Omental fat pad (tissue), 4 donors: ENCODE measurements around the gene TRIM51. TPM values are rescaled to one million over a fixed set of nuclear protein-coding genes. Genes with fewer than 3 reads are reported as not detected.

Source experiments
- ATAC-seq: fragments of 150-250 bp; one replicate; pipeline ENCODE4 v1.9.1; 2016; ENCODE audit warnings: mild to moderate bottlenecking, moderate library complexity; ENCODE audit not compliant: low FRiP score
- DNase-seq: peaks from one replicate; pipeline ENCODE4 v3.0.0-alpha.2; 2019; ENCODE audit warnings: low spot score
- small RNA-seq: library from RNA; depleted of rRNA; stranded (forward); fragments of <200 nt; gene quantifications from one replicate; pipeline ENCODE3, GENCODE V24; 2016
- total RNA-seq, 4 donors: library from RNA; depleted of rRNA; stranded (reverse); fragments of >200 nt; gene quantifications; one replicate each; pipeline ENCODE4 v1.1.0, GENCODE V29; 2016
- TF ChIP-seq, protein P1 (sequence below), 3 donors: fragments of 450-650 bp; IDR thresholded peaks; one replicate each; pipeline ENCODE4 v1.5.1; 2016 to 2017; ENCODE audit warnings: antibody characterized with exemption in 3 of 3, mild to moderate bottlenecking in 3 of 3, moderate library complexity in 2 of 3

The TRIM51 gene
- total RNA-seq, 4 donors from 2014 or later: not detected

DNA sequence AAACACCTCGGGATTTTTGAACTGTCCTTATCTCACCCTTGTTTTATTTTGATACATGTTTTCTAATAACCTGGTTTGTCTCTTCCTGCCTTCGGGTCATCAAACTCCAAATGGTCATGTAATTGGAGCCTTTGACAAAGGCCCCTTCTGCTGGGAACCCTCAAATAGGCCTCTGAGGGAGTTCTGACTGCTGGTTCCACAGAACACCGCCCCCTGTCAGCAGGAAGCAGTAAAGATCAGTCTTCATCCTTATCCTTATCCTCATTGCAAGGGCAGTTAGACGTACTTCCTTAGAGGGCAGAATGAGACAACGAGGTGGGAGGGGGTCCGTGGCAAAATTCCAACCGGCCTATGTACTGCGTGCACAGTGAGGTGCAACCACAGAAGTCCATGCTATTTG, 12.1 kb downstream of the TRIM51 start:
- DNase-seq (no peak), ATAC-seq (no peak)
- TF ChIP-seq, protein P1, sequence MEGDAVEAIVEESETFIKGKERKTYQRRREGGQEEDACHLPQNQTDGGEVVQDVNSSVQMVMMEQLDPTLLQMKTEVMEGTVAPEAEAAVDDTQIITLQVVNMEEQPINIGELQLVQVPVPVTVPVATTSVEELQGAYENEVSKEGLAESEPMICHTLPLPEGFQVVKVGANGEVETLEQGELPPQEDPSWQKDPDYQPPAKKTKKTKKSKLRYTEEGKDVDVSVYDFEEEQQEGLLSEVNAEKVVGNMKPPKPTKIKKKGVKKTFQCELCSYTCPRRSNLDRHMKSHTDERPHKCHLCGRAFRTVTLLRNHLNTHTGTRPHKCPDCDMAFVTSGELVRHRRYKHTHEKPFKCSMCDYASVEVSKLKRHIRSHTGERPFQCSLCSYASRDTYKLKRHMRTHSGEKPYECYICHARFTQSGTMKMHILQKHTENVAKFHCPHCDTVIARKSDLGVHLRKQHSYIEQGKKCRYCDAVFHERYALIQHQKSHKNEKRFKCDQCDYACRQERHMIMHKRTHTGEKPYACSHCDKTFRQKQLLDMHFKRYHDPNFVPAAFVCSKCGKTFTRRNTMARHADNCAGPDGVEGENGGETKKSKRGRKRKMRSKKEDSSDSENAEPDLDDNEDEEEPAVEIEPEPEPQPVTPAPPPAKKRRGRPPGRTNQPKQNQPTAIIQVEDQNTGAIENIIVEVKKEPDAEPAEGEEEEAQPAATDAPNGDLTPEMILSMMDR (IDR thresholded peaks at IDR 0.05): no peak

DNA sequence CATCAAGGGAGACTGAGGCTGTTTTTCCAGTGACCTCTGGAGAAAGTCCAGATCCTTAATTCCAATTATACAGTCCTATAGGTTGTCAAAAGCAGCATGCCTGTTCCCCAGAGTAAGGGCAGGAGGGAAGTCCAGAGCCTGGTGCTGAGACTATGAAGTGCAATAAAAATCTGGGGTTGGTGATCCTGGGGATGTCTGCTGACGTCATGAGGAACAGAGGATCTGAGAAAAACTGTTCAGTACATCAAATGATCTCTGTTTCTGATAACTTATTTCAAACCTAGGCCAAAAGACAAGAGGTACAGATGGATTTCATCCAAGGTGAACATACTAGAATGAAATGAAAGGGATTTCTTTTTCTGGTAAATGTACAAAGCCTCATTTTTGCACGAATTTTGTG, 19.2 kb downstream of the TRIM51 start:
- ATAC-seq (no peak), DNase-seq (no peak)
- TF ChIP-seq, protein P1 (IDR thresholded peaks at IDR 0.05): no peak

GRCh38 chr11:55914482-55914881, 31.4 kb downstream of the TRIM51 start, which contains the start of gene OR5W2:
Gene OR5W2 (minus strand): TSS chr11:55914582. CDS start chr11:55914582, 0 bp downstream.
- TF ChIP-seq, protein P1 (IDR thresholded peaks at IDR 0.05): no peak
- DNase-seq (no peak), ATAC-seq (no peak)

GRCh38 chr11:55920537-55920936, 37.4 kb downstream of the TRIM51 start:
- TF ChIP-seq, protein P1 (IDR thresholded peaks at IDR 0.05): no peak
- DNase-seq (no peak), ATAC-seq (no peak)

GRCh38 chr11:55936300-55936699, 53.2 kb downstream of the TRIM51 start, which contains the start of gene OR5I1:
Gene OR5I1 (minus strand): TSS chr11:55936400. CDS start chr11:55936400, 0 bp downstream.
- no peak for ATAC-seq
- DNase-seq: no peak
- TF ChIP-seq, protein P1 (IDR thresholded peaks at IDR 0.05): no peak

Small RNAs within 50 kb of the gene (small RNA-seq; reads per million reads assigned to genes)
- not detected for gene AC036111.3

Other genes starting within 250 kb of the TRIM51 start
- gene OR4P4, start 248.2 kb upstream of the TRIM51 start, total RNA-seq: not detected
- gene OR4S2, start 235.0 kb upstream of the TRIM51 start, total RNA-seq: not detected
- gene OR4C6, start 221.1 kb upstream of the TRIM51 start, total RNA-seq: not detected
- not detected for gene OR5D13, start 109.9 kb upstream of the TRIM51 start, total RNA-seq
- not detected for gene OR5D14, start 87.7 kb upstream of the TRIM51 start, total RNA-seq
- gene OR5L1, start 71.9 kb upstream of the TRIM51 start, total RNA-seq: not detected
- gene OR5D18, start 63.7 kb upstream of the TRIM51 start, total RNA-seq: not detected
- gene OR5L2, start 56.1 kb upstream of the TRIM51 start, total RNA-seq: not detected
- not detected for gene OR5D16, start 44.5 kb upstream of the TRIM51 start, total RNA-seq
- not detected for gene OR5W2, start 31.3 kb downstream of the TRIM51 start, total RNA-seq
- gene OR5I1, start 53.1 kb downstream of the TRIM51 start, total RNA-seq: not detected
- gene OR10AG1, start 86.6 kb downstream of the TRIM51 start, total RNA-seq: not detected
- not detected for gene OR5F1, start 111.3 kb downstream of the TRIM51 start, total RNA-seq
- not detected for gene OR5AS1, start 144.4 kb downstream of the TRIM51 start, total RNA-seq
- gene OR8I2, start 210.0 kb downstream of the TRIM51 start, total RNA-seq: not detected
- gene OR8H2, start 220.4 kb downstream of the TRIM51 start, total RNA-seq: not detected
- gene OR8H3, start 239.1 kb downstream of the TRIM51 start, total RNA-seq: not detected